Tibial nerve (tissue), 4 donors: ENCODE measurements around the gene MRPL52. TPM values are rescaled to one million over a fixed set of nuclear protein-coding genes. Genes with fewer than 3 reads are reported as not detected.
"Not testable (repeated sequence)": the region's sequence is repeated elsewhere in the genome, so short reads cannot be mapped to it uniquely, and the experiment has no call there.

Experiments used
- DNase-seq, 2 donors: peaks; one replicate each; pipeline ENCODE4 v3.0.0-alpha.2; 2019; ENCODE audit warnings: low spot score in 2 of 2
- H3K27ac ChIP-seq, 4 donors: fragments of 200-600 bp; sonication (generic) in 3 of 4; one replicate each; pipeline ENCODE4 v1.5.1; 2017 to 2019; ENCODE audit warnings: mild to moderate bottlenecking in 1 of 4
- H3K27me3 ChIP-seq, 2 donors: fragments of 200-600 bp; sonication (generic) in 1 of 2; one replicate each; pipeline versions ENCODE4 v1.5.1 to v1.6.0; 2017 to 2019
- H3K36me3 ChIP-seq, 3 donors: fragments of 200-600 bp; sonication (generic); one replicate each; pipeline ENCODE4 v1.5.1; 2018 to 2019
- H3K4me1 ChIP-seq, 4 donors: fragments of 200-600 bp; sonication (generic) in 3 of 4; one replicate each; pipeline ENCODE4 v1.5.1; 2017 to 2019
- H3K4me3 ChIP-seq, 4 donors: fragments of 200-600 bp; sonication (generic) in 3 of 4; one replicate each; pipeline ENCODE4 v1.5.1; 2017 to 2019; ENCODE audit warnings: mild to moderate bottlenecking in 1 of 4, moderate library complexity in 1 of 4
- H3K9me3 ChIP-seq, 4 donors: fragments of 200-600 bp; sonication (generic) in 3 of 4; one replicate each; pipeline ENCODE4 v1.5.1; 2017 to 2019
- CTCF ChIP-seq, 5 experiments: fragments of 200-600 bp in 3 of 5; fragments of 450-650 bp in 2 of 5; sonication (generic) in 3 of 5; IDR thresholded peaks; one replicate each; pipeline ENCODE4 v1.5.1; 2016 to 2019; ENCODE audit warnings: antibody characterized with exemption in 5 of 5, mild to moderate bottlenecking in 3 of 5, moderate library complexity in 2 of 5
- EP300 ChIP-seq, 2 donors: sonication (generic); formaldehyde crosslinking; IDR thresholded peaks; one replicate each; pipeline ENCODE4 v1.6.1; 2017; ENCODE audit warnings: antibody characterized with exemption in 2 of 2, mild to moderate bottlenecking in 1 of 2
- POLR2A ChIP-seq, 2 donors: fragments of 450-650 bp; IDR thresholded peaks; one replicate each; pipeline ENCODE4 v1.6.1; 2017; ENCODE audit warnings: antibody characterized with exemption in 2 of 2, mild to moderate bottlenecking in 2 of 2, moderate library complexity in 2 of 2
- WGBS, 2 donors: methylation state at CpG; one replicate each; pipeline ENCODE4 v1.1.5; 2018; 5-methylcytosine and 5-hydroxymethylcytosine counted together
- total RNA-seq, 4 donors: library from RNA; depleted of rRNA; stranded (reverse); fragments of >200 nt; gene quantifications; one replicate each; pipeline ENCODE4 v1.1.0, GENCODE V29; 2016

MRPL52 gene
- total RNA-seq, 4 donors from 2014 or later, result 26.7 to 44.0 (median 30.2) TPM

DNA sequence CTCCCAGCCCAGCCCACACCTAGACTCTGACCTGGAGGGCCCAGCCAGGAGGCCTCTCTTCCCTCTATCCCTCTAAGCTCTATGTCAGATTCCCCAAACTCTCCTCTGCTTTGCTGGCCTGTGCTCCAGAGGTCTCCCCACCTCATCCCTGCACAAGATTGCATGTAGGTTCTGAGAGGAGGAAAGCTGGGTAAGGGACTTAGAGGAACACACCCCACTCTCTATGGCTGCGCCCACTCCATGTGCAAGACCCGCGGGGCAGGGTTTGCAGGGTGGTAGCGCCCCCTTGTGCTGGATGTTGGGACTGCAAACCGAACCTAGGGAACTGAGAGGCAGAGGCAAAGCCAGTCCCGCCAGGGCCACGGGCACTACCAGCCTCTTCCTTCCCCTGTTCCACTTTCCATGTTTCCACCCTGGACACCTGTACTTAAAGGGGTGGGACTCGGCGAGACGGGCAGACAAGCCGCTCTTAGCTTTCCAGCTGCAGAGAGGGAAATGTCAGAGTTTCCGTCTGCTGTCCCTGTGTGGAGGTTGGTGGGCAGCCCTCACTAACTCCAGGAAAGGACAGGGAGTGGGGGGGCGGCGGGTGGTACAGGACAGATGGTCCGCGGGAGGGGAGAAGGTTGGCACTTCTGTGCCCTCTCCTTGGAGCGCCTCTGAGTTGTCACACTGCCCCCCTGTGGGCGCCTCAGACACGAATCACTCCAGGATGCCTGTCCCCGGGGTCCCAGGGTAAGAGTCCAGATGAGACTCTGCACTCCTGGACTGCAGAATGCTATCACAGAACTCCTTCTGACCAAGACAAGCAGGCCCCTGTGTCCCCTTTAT lies 23.5 kb downstream of the MRPL52 start:
- peak in 1 of 2 donors; percentile 46 for TF ChIP-seq EP300 (IDR thresholded peaks at IDR 0.05)
- peak; percentile 89 to 99 (median 95) for TF ChIP-seq CTCF (IDR thresholded peaks at IDR 0.05)
- TF ChIP-seq POLR2A (IDR thresholded peaks at IDR 0.05), result peak in 1 of 2 donors; percentile 17
- Histone ChIP-seq H3K27me3 (no peaks in the 10 kb centered on the region), H3K4me3 (peak overlapping the region; percentile 17 to 56 (median 34)), H3K36me3 (no peaks in the 10 kb centered on the region), H3K27ac (peak overlapping the region; percentile 31 to 98 (median 84)), H3K4me1 (peaks cover 4 to 55% (median 41%) of the 10 kb centered on the region in 4 donors), H3K9me3 (no peaks in the 10 kb centered on the region)
- peak; percentile 93 to 99 for DNase-seq
- 1 to 2% methylated on average over 16 to 19 of the region's 20 CpGs for WGBS, 2 donors

DNA sequence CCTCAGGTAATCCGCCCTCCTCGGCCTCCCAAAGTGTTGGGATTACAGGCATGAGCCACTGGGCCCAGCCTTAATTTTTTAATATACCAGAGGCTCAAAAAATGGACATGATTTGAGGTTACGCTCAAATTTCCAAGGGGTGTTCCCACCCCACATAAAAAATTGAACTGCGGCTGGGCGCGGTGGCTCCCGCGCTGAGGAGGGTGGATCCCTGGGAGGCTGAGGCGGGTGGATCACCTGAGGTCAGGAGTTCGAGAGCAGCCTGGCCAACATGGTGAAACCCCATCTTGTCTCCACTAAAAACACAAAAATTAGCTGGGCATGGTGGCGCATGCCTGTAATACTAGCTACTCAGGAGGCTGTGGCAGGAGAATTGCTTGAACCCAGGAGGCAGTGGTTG lies 24.6 kb downstream of the MRPL52 start:
- H3K36me3 ChIP-seq, H3K27ac ChIP-seq, H3K4me3 ChIP-seq, DNase-seq, H3K9me3 ChIP-seq, H3K27me3 ChIP-seq: not testable (repeated sequence)
- H3K4me1 ChIP-seq, result peaks cover 4 to 44% (median 32%) of the 10 kb centered on the region in 4 donors
- 86 to 94% methylated on average over 11 of the region's 11 CpGs for WGBS, 2 donors

DNA sequence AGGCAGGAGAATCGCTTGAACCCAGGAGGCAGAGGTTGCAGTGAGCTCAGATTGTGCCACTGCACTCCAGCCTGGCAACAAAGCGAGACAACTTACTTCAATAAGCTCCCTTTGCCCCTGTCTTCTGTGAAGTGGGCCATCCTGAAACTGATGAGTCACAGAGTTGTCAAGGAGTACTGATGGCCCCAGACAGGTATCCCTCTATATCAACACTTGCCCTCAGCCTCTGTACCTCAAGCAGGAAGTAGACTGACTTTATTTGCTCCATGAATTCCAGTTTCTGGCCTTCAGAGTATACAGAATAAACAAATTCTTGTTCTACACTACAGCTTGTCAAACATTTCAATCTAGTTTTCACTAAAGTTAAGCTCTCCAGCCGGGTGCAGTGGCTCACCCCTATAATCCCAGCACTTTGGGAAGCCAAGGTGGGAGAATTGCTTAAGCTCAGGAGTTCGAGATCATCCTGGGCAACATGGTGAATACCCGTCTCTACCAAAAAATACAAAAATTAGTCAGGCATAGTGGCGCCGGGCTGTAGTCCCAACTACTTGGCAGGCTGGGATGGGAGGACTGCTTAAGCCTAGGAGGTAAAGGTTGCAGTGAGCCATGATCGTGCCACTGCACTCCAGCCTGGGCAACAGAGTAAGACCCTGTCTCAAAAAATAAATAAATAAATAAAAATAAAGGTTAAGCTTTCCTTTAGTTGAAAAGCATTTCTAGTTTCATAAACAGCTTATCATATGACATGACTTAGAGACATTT lies 25.5 kb downstream of the MRPL52 start:
- 91 to 94% methylated on average over 8 of the region's 8 CpGs for WGBS, 2 donors
- peaks cover 0 to 35% (median 24%) of the 10 kb centered on the region in 4 donors for H3K4me1 ChIP-seq
- H3K27ac ChIP-seq, result no peak overlapping the region
- no peak for DNase-seq
- H3K9me3 ChIP-seq, result no peaks in the 10 kb centered on the region
- TF ChIP-seq POLR2A (IDR thresholded peaks at IDR 0.05) (no peak), EP300 (IDR thresholded peaks at IDR 0.05) (no peak), CTCF (IDR thresholded peaks at IDR 0.05) (no peak)
- no peak overlapping the region for H3K4me3 ChIP-seq
- H3K27me3 ChIP-seq, result no peaks in the 10 kb centered on the region
- no peaks in the 10 kb centered on the region for H3K36me3 ChIP-seq

DNA sequence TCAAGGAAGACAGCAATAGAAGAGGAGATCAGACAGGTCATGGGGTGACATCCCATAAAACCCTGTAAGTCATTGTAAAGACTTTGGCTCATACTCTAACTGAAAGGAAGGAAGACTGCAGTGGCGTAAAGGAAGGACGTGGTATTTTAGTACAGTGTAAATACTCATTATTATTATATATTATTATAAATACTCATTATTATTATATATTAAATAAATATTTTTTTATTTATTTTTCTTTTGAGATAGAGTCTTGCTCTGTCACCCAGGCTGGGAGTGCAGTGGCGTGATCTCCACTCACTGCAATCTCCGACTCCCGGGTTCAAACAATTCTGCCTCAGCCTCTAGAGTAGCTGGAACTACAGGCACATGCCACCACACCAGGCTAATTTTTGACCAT lies 26.7 kb downstream of the MRPL52 start:
- Histone ChIP-seq H3K9me3 (no peaks in the 10 kb centered on the region), H3K4me1 (peaks cover 0 to 22% (median 12%) of the 10 kb centered on the region in 4 donors), H3K36me3 (no peaks in the 10 kb centered on the region), H3K4me3 (no peak overlapping the region), H3K27ac (no peak overlapping the region), H3K27me3 (no peaks in the 10 kb centered on the region)
- 90 to 96% methylated on average over 5 of the region's 5 CpGs for WGBS, 2 donors
- TF ChIP-seq EP300 (IDR thresholded peaks at IDR 0.05), result no peak
- TF ChIP-seq POLR2A (IDR thresholded peaks at IDR 0.05), result no peak
- no peak for TF ChIP-seq CTCF (IDR thresholded peaks at IDR 0.05)
- DNase-seq, result no peak

GRCh38 chr14:22860377-22860776 lies 30.7 kb downstream of the MRPL52 start:
- DNase-seq, H3K4me3 ChIP-seq, H3K4me1 ChIP-seq, H3K36me3 ChIP-seq, H3K27ac ChIP-seq, H3K9me3 ChIP-seq, H3K27me3 ChIP-seq: not testable (repeated sequence)
- 76 to 90% methylated on average over 3 of the region's 3 CpGs for WGBS, 2 donors

DNA sequence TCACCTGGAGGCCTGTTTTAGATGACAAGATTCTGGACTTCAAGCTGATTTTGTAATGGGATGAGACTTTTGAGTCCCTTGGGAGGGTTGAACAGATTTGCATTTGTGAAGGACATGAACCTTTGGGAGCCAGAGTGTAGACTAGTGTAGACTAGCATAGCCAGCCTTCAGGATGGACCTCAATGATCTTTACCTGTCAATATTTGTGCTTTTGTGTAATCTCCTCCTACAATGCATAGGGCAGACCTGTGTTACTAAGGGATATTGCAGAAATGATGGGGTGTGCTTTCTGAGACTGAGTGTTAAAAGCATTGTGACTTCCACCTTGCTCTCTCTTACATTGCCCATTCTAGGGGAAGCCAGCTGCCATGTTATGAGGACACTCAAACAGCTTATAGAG lies 32.0 kb downstream of the MRPL52 start:
- H3K27ac ChIP-seq, result no peak overlapping the region
- no peak overlapping the region for H3K4me3 ChIP-seq
- no peak for TF ChIP-seq CTCF (IDR thresholded peaks at IDR 0.05)
- no peak for TF ChIP-seq POLR2A (IDR thresholded peaks at IDR 0.05)
- no peak for TF ChIP-seq EP300 (IDR thresholded peaks at IDR 0.05)
- no peaks in the 10 kb centered on the region for H3K27me3 ChIP-seq
- no peaks in the 10 kb centered on the region for H3K9me3 ChIP-seq
- DNase-seq, result no peak
- H3K36me3 ChIP-seq, result no peaks in the 10 kb centered on the region
- H3K4me1 ChIP-seq, result no peaks in the 10 kb centered on the region
